HUES6 (cell line): Measurements from ENCODE around the gene EPM2A.

Experiments used
- H3K27ac ChIP-seq: 2 replicates; pipeline ENCODE4 v1.7.0; 2013; ENCODE audit warnings: low read depth, mild to moderate bottlenecking, low read length, inconsistent platforms
- H3K27me3 ChIP-seq: 2 replicates; pipeline ENCODE4 v1.6.1; 2013; ENCODE audit warnings: low read length; ENCODE audit not compliant: control insufficient read depth, insufficient read depth
- H3K36me3 ChIP-seq: 2 replicates; pipeline ENCODE4 v1.6.1; 2013; ENCODE audit warnings: low read length; ENCODE audit not compliant: control insufficient read depth, insufficient read depth
- H3K4me1 ChIP-seq: 2 replicates; pipeline ENCODE4 v1.6.1; 2013; ENCODE audit warnings: low read length; ENCODE audit not compliant: control insufficient read depth, insufficient read depth
- H3K4me3 ChIP-seq: 2 replicates; pipeline ENCODE4 v1.5.1; 2013; ENCODE audit warnings: low read depth, low read length
- H3K9ac ChIP-seq: one replicate; pipeline ENCODE4 v1.6.1; 2013; ENCODE audit warnings: mild to moderate bottlenecking, low read length
- H3K9me3 ChIP-seq: 2 replicates; pipeline ENCODE4 v1.6.1; 2013; ENCODE audit warnings: low read depth, low read length; ENCODE audit not compliant: control insufficient read depth, insufficient read depth

The EPM2A gene

GRCh38 chr6:145603991-145604390 is 131.3 kb downstream of the EPM2A start:
- Histone ChIP-seq H3K9me3 (no peaks in the 10 kb centered on the region), H3K9ac (no peak overlapping the region), H3K27ac (no peak overlapping the region), H3K36me3 (no peaks in the 10 kb centered on the region), H3K4me1 (no peaks in the 10 kb centered on the region), H3K27me3 (no peaks in the 10 kb centered on the region), H3K4me3 (no peak overlapping the region)

DNA sequence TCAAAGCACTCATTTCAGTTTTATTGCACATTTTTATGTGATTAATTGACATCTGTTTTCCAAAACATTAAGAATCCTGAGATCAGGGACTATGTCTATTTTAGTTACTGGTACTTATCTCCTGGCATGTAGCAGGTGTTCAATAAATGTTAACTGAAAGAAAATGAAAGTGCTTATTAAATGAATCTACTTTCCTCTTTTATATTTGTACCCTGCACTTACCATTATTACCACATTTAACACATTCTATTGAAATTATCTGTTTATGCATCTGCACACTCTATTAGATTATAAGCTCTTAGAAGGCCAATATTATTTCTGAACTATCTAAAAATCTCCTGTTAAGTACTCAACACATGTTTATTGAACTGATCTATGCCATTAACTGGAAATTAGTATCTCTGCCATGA is 131.9 kb downstream of the EPM2A start:
- Histone ChIP-seq H3K27me3 (no peaks in the 10 kb centered on the region), H3K9me3 (no peaks in the 10 kb centered on the region), H3K27ac (no peak overlapping the region), H3K9ac (no peak overlapping the region), H3K4me3 (no peak overlapping the region), H3K36me3 (no peaks in the 10 kb centered on the region), H3K4me1 (no peaks in the 10 kb centered on the region)

- no peaks in the 10 kb centered on the region for H3K27me3 ChIP-seq
- H3K36me3 ChIP-seq = no peaks in the 10 kb centered on the region
- peaks cover under 1% of the 10 kb centered on the region; the same call in 1 of the 2 replicates for H3K9me3 ChIP-seq
- H3K4me3 ChIP-seq = no peak overlapping the region
- no peak overlapping the region for H3K9ac ChIP-seq
- no peaks in the 10 kb centered on the region for H3K4me1 ChIP-seq
- H3K27ac ChIP-seq = no peak overlapping the region
Measured at GRCh38 chr6:145602726-145603326, 132.5 kb downstream of the EPM2A start.

- Histone ChIP-seq H3K9ac (no peak overlapping the region), H3K36me3 (no peaks in the 10 kb centered on the region), H3K27me3 (no peaks in the 10 kb centered on the region), H3K9me3 (peaks cover 2% of the 10 kb centered on the region; the same call in 1 of the 2 replicates), H3K4me1 (no peaks in the 10 kb centered on the region), H3K4me3 (no peak overlapping the region), H3K27ac (no peak overlapping the region)
Measured at GRCh38 chr6:145601397-145601796, 133.9 kb downstream of the EPM2A start.

DNA sequence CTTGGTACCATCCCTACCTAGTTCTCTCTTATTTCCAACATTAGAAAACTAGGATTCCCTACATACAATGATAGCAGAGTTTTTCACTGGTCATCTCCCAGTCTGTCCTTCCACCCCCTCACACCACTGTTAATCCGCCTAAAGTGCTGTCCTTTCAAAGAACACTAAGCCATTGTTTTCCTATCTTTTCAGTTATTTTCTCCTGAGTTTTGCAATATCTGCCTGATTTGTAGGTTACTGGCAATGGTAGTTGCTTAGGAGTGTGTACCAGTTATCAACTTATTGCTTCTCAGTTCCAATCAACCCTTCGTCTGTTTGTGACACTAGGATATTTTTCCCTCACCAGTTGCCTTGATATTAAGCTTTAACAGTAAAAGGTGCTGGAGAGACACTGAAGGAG is 135.0 kb downstream of the EPM2A start:
- Histone ChIP-seq H3K36me3 (no peaks in the 10 kb centered on the region), H3K9me3 (peaks cover 2% of the 10 kb centered on the region; the same call in 1 of the 2 replicates), H3K9ac (no peak overlapping the region), H3K27ac (no peak overlapping the region), H3K4me1 (no peaks in the 10 kb centered on the region), H3K4me3 (no peak overlapping the region), H3K27me3 (no peaks in the 10 kb centered on the region)

GRCh38 chr6:145588981-145589380 is 146.3 kb downstream of the EPM2A start:
- H3K36me3 ChIP-seq = no peaks in the 10 kb centered on the region
- H3K4me3 ChIP-seq = no peak overlapping the region
- no peak overlapping the region for H3K9ac ChIP-seq
- H3K4me1 ChIP-seq = no peaks in the 10 kb centered on the region
- H3K27ac ChIP-seq = no peak overlapping the region
- H3K27me3 ChIP-seq = no peaks in the 10 kb centered on the region
- H3K9me3 ChIP-seq = no peaks in the 10 kb centered on the region

- Histone ChIP-seq H3K4me1 (0 out of 2 replicates have a peak, but pooled peaks cover 3% of the 10 kb centered on the region), H3K27me3 (no peaks in the 10 kb centered on the region), H3K9ac (no peak overlapping the region), H3K36me3 (no peaks in the 10 kb centered on the region), H3K27ac (no peak overlapping the region), H3K4me3 (no peak overlapping the region), H3K9me3 (0 out of 2 replicates have a peak, but pooled peaks cover 2% of the 10 kb centered on the region)
Measured at GRCh38 chr6:145587334-145587733, 148.0 kb downstream of the EPM2A start.

DNA sequence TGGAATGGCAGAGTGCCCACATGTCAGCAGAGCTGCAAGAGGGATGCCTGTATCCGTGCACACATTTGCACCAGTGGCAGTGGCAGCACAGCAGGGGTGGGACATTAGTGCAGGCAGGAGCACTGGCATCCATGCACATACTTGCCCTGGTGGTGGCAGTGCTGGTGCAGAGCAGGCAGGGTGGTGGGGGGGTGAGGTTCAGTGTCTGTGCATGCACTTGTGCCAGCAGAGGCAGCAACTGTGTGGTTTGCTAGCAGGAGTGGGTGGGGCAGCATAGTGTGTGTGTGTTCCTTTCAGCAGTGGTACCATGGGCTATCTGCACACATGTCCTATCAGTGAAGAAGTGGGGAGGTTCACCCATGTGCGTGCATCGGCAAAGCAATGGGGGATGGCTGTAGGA is 151.6 kb downstream of the EPM2A start:
- no peak overlapping the region for H3K9ac ChIP-seq
- H3K4me1 ChIP-seq = 0 out of 2 replicates have a peak, but pooled peaks cover 3% of the 10 kb centered on the region
- 0 out of 2 replicates have a peak, but pooled peaks cover 2% of the 10 kb centered on the region for H3K9me3 ChIP-seq
- H3K27ac ChIP-seq = no peak overlapping the region
- no peaks in the 10 kb centered on the region for H3K36me3 ChIP-seq
- no peaks in the 10 kb centered on the region for H3K27me3 ChIP-seq
- H3K4me3 ChIP-seq = no peak overlapping the region
